ENCODE measurements around the gene RAPGEF5. TPM values are rescaled to one million over a fixed set of nuclear protein-coding genes. Genes with fewer than 3 reads are reported as not detected.

The RAPGEF5 gene
- total RNA-seq, 2 donors from 2014 or later: 16.7 to 23.2 TPM

DNA sequence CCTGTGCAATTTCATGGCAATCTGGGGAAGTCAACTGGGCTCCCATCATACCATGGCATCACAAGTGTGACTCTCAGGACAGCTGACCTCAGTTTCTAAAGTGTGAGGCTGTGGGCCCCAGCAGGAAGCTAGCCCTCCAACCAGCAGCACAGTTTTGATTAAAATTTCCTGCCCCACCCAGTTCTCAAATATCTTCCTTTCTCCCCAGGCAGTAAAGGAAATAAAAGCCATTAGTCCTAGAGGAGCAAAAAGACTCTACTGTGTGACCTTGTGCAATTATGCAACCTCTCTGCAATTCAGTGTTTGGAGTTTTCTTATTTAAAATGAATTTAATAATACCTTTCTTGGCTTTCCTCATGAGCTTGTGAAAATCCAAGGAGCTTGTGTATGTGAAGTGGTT lies 268.1 kb downstream of the RAPGEF5 start:
- Histone ChIP-seq H3K27ac (ENCODE audit: low read depth, low read length) (no peak overlapping the region), H3K27me3 (ENCODE audit: control insufficient read depth, insufficient read depth, low read length, poor library complexity, severe bottlenecking) (peaks cover 10% of the 10 kb centered on the region), H3K4me1 (ENCODE audit: control insufficient read depth, insufficient read depth, low read length) (no peaks in the 10 kb centered on the region), H3K9ac (ENCODE audit: extremely low read depth, low read length, poor library complexity, severe bottlenecking) (no peak overlapping the region), H3K9me3 (ENCODE audit: control insufficient read depth, low read length) (peaks cover 19% of the 10 kb centered on the region), H3K36me3 (ENCODE audit: control insufficient read depth, insufficient read depth, low read length) (no peaks in the 10 kb centered on the region), H3K4me3 (ENCODE audit: low read length) (no peak overlapping the region)
- peaks cover 3% of the 10 kb centered on the region for H3K4me1 Mint-ChIP-seq
- no peak for DNase-seq
- H3K27ac Mint-ChIP-seq: no peak overlapping the region
- no peak for TF ChIP-seq CTCF (conservative IDR thresholded peaks at IDR 0.05)
- peaks cover 11% of the 10 kb centered on the region for H3K27me3 Mint-ChIP-seq (ENCODE audit: insufficient read depth)
- H3K9me3 Mint-ChIP-seq: peaks cover 28% of the 10 kb centered on the region
- H3K4me3 Mint-ChIP-seq: no peak overlapping the region
- peaks cover 3% of the 10 kb centered on the region for H3K36me3 Mint-ChIP-seq (ENCODE audit: low read depth)

DNA sequence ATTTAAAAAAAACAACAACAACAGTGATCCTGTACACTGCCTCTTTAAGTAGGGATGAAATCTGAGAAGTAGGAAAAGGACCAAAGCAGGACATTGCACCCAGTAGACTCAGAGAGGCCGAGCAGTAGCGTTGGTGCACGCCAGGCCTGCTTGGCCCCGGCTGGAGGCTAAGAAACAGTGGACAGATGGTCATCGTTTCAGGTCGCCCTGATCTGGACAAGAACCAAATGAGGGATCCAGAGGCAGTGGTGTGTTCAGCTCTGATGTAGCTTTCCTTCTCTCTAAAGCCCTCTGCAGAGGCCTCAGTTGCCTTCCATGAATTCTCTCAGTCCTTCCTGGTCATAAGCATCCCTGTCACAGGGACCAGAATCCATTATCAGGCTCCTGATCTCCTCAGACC lies 269.1 kb downstream of the RAPGEF5 start:
- no peak overlapping the region for H3K27ac Mint-ChIP-seq
- peaks cover 16% of the 10 kb centered on the region for H3K27me3 Mint-ChIP-seq (ENCODE audit: insufficient read depth)
- no peak overlapping the region for H3K9ac ChIP-seq (ENCODE audit: extremely low read depth, low read length, poor library complexity, severe bottlenecking)
- 83 to 90% methylated on average over 6 of the region's 6 CpGs for WGBS, 2 experiments (ENCODE audit: insufficient coverage in 1 of 2, insufficient read length in 1 of 2)
- H3K9me3 ChIP-seq (ENCODE audit: control insufficient read depth, low read length): peaks cover 15% of the 10 kb centered on the region
- H3K4me3 ChIP-seq (ENCODE audit: low read length): no peak overlapping the region
- DNase-seq: no peak
- no peak overlapping the region for H3K4me3 Mint-ChIP-seq
- no peaks in the 10 kb centered on the region for H3K36me3 ChIP-seq (ENCODE audit: control insufficient read depth, insufficient read depth, low read length)
- H3K36me3 Mint-ChIP-seq (ENCODE audit: low read depth): peaks cover 3% of the 10 kb centered on the region
- H3K4me1 Mint-ChIP-seq: peaks cover 3% of the 10 kb centered on the region
- peaks cover 14% of the 10 kb centered on the region for H3K27me3 ChIP-seq (ENCODE audit: control insufficient read depth, insufficient read depth, low read length, poor library complexity, severe bottlenecking)
- no peak overlapping the region for H3K27ac ChIP-seq (ENCODE audit: low read depth, low read length)
- no peaks in the 10 kb centered on the region for H3K4me1 ChIP-seq (ENCODE audit: control insufficient read depth, insufficient read depth, low read length)
- peaks cover 28% of the 10 kb centered on the region for H3K9me3 Mint-ChIP-seq
- no peak for TF ChIP-seq CTCF (conservative IDR thresholded peaks at IDR 0.05)

- H3K9me3 Mint-ChIP-seq: peaks cover 19% of the 10 kb centered on the region
- no peak overlapping the region for H3K27ac Mint-ChIP-seq
- no peaks in the 10 kb centered on the region for H3K4me1 ChIP-seq (ENCODE audit: control insufficient read depth, insufficient read depth, low read length)
- H3K4me3 Mint-ChIP-seq: peak overlapping the region; percentile 66
- H3K36me3 Mint-ChIP-seq (ENCODE audit: low read depth): no peaks in the 10 kb centered on the region
- peaks cover 36% of the 10 kb centered on the region for H3K27me3 Mint-ChIP-seq (ENCODE audit: insufficient read depth)
- no peak overlapping the region for H3K9ac ChIP-seq (ENCODE audit: extremely low read depth, low read length, poor library complexity, severe bottlenecking)
- H3K4me3 ChIP-seq (ENCODE audit: low read length): peak overlapping the region; percentile 80
- 76 to 91% methylated on average over 5 to 10 of the region's 10 CpGs for WGBS, 2 experiments (ENCODE audit: insufficient coverage in 1 of 2, insufficient read length in 1 of 2)
- peaks cover 28% of the 10 kb centered on the region for H3K27me3 ChIP-seq (ENCODE audit: control insufficient read depth, insufficient read depth, low read length, poor library complexity, severe bottlenecking)
- no peak for DNase-seq
- H3K36me3 ChIP-seq (ENCODE audit: control insufficient read depth, insufficient read depth, low read length): no peaks in the 10 kb centered on the region
- no peak for TF ChIP-seq CTCF (conservative IDR thresholded peaks at IDR 0.05)
- H3K9me3 ChIP-seq (ENCODE audit: control insufficient read depth, low read length): peaks cover 13% of the 10 kb centered on the region
- peaks cover 10% of the 10 kb centered on the region for H3K4me1 Mint-ChIP-seq
- H3K27ac ChIP-seq (ENCODE audit: low read depth, low read length): no peak overlapping the region
Observed at GRCh38 chr7:22083704-22084240, 273.2 kb downstream of the RAPGEF5 start.
